NCI-H128 (cell line): ENCODE data around the gene EHBP1.

ENCODE experiments used
- DNase-seq: peaks from one replicate; lab custom pipeline; 2025; ENCODE audit not compliant: unreplicated experiment; lab: John Stamatoyannopoulos, UW

Gene EHBP1

GRCh38 chr2:63048367-63049171 lies 343.1 kb downstream of the EHBP1 start:
- no peak for DNase-seq

DNA sequence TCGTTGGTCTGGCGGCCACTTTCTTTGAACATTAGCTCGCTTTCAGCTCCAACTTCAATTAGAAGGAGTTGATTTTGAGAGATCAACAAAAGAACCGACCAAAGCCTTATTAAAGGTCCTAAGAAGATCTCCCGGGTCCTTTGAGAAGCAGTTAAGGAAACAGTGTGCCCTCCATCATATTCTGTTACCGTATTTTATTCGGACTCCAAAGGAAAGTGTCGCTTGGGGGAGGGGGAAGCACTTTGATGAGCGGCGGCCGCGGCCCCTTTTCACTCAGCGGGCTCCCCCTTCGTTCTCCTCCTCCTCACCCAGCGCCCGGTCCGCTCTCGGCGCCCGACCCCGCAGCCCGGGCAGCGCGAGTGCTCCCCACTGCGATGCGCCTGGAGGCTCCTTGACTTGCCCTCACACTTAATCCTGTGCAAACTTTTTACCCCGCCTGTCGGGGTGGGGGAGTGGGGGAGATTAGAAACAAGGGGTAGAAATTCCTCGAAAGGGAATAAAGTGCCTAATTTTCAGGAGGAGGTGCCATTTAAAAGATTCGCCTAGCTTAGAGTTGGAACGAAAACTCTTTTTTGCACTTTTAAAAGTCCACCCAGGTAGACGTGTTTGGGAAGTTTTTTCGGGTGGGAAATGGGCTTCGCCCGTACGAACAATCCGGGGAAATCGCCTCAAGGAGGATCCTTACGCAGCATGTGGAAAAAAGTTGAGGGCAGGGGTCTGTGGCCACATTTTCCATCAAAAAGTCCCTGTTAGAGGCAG lies 343.9 kb downstream of the EHBP1 start:
- no peak for DNase-seq

GRCh38 chr2:63049970-63050333 lies 344.4 kb downstream of the EHBP1 start:
- DNase-seq = no peak

GRCh38 chr2:63050334-63051041 lies 345.0 kb downstream of the EHBP1 start, which contains the start of gene OTX1:
Gene OTX1 (plus strand): TSS chr2:63050830. CDS start chr2:63052991, 2,161 bp downstream.
- DNase-seq = peak; percentile 79

DNA sequence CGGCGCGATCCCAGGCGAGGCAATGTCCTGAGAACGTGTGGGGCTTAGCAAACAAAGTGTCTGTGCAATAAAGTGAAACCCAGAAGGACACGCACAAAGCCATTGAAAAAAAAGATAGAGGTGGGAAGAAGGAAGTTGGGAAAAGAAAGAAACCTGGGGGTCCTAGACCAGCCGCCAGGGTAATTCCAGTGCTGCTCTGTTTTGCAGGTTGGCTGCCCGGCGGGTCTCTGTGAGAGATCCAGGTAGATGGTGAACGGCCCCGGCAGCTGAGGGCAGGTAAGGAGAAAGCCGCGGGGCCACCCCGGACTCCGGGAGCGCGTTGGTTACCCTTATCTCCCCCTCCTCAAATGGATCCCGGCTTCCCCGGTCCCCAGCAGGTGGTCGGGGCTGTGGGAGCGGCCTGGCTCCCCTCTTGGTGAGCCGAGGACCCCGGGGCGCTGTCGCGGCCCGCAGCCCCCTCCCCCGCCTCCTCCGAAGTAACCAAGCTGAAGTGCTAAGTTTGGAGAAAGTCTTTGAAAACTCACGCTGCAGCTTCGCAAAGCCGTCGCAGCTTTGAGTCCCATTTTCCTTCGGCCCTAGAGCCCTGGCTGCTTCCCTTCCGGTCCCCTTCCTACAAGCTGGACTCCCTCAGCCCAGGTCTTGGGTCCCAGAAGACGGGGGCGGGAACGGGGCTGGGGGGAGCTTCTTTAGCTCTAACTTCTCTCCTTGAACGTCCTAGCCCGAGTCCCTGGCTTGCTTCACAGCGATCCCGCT lies 345.7 kb downstream of the EHBP1 start:
- no peak for DNase-seq

- DNase-seq = no peak
Observed at GRCh38 chr2:63051795-63052333, 346.4 kb downstream of the EHBP1 start.

DNA sequence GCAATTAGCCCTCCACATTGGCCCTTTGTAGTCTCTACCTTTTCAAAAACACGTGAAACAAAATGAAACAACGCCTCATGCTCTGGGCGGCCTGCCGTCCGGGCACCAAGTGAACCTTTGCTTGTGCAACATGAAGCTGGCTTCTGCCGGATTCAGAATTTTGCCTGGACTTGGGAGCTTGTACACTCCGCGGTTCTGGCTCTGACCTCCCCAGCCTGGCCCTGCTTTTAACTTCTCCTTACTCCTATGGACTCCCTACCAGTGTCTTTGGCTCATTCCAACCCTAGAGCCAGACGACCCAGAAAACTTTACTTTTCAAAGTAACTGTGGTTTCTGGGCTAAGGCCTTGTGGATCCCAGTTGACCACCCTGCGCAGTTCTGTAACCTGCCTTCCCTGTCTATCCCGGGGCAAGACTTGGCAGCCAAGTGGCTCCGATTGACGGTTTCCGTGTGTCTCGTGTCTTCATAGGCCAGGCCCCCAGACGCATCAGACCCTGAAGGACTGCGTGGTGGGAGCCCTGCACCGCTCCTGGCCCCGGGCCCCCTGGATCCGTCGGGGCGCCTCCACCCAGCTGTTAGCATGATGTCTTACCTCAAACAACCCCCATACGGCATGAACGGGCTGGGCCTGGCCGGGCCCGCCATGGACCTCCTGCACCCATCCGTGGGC lies 347.0 kb downstream of the EHBP1 start:
- DNase-seq = no peak

GRCh38 chr2:63053081-63053888 lies 347.8 kb downstream of the EHBP1 start:
- DNase-seq = no peak

GRCh38 chr2:63053889-63054602 lies 348.5 kb downstream of the EHBP1 start:
- no peak for DNase-seq

DNA sequence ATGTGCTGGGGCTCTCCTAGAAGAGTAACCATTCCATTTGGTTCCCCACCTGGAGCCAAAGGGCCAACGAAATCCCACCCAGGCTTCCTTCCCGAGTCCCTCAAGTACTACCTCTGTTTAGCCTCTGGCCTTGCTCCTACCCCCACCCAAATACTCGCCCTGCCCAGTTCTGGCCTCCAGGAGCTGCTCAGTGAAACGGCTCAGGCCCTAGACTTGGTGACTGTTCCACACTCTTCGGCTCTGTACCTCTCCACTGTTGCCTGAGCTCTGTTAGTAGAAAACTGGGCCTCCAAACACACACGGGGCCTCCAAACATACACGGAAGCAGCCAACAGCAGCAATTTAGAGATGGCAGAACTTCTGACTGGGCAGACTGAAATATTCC lies 349.3 kb downstream of the EHBP1 start:
- no peak for DNase-seq

GRCh38 chr2:63055226-63056106 lies 350.0 kb downstream of the EHBP1 start:
- no peak for DNase-seq

GRCh38 chr2:63056107-63057050 lies 350.9 kb downstream of the EHBP1 start:
- DNase-seq = no peak

DNA sequence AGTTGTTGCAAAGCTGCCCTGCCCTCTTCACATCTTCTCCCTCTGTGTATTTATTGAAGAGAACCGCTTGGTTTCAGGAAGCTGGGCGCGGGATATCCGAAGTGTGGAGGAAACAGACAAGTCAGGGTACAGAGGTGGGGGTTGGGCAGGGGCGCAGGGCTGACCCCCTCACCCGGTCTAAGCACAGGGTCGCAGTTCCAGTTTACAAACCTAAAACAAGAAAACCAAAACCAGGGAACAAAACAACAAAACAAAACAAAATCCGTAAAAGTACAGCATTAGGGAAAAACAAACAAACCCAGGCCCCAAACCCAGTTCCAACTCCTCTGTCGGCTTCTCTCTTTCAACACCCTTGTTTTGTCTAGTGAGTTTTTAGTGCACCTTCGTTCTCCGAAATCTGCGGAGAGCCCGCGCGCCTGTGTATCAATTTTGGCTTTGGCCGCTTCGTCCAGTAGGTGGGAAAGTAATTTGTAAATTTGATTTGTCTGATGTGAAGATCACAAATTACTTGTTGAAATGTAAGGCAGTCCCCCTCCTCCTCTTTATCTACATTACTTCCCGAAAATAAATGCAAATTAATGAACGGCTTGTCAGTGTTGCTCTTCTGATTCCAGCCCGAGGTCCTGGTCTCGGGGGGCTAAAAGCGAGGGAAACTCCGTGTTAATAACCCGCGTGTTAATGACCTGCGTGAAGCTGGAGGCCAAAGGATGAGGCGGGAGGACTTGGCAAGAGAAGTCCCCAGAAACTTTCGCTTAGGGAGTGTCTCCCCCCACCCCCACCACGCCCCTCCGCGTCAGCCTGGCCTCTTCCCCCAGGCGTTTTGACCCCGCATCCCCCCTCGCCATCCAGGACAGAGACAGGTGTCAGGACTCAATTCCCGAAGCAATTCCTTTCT lies 352.0 kb downstream of the EHBP1 start:
- no peak for DNase-seq

DNA sequence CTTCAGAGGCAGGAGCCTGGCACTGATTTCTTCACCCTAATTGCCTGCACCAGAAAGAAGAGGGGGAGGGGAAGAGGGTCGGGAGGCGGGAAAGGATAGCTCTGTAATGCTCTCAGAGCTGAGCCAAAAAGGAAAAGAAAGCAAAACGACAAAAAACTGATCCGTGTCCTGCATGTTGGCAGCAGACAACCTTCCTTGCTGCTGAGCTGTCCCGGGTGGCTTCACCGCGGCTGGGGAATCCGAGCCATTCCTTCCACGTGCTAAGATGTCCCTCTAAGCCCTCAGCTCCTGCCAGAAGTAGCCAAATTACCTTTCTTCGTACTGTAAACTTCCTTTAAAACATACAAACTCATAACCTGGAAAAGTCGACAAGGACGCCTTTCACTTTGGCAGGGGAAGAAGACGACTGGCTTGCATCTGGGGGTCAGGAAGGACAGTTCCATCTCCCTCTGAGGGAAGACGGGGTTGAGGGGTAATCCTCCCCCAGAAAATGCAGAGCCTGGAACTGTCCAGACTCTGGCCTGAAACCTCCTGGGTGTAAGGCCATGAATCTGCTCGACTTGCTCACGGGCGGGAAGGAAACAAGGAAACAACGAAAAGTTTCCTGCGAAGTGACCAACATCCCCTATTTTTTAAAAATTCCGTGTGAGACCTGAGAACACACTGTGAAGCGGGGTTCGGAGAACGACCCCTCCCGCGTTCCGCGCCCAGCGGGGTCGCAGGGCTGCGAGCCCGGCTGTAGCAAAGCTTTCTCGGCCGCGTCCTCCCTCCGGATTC lies 352.8 kb downstream of the EHBP1 start:
- DNase-seq = no peak
